A549 (cell line): ENCODE data around the gene APBB2. TPM values are rescaled to one million over a fixed set of nuclear protein-coding genes. Genes with fewer than 3 reads are reported as not detected.

Experiments used
- ATAC-seq, 2 experiments: fragments of 200-7000 bp in 1 of 2; fragments of >200 bp in 1 of 2; cut with Nextera tagmentation in 1 of 2; cut with Tn5 transposase in 1 of 2; 3 replicates each; pipeline versions ENCODE4 v1.8.0 to v1.9.1; 2018 to 2020; ENCODE audit warnings: mild to moderate bottlenecking in 1 of 2, moderate library complexity in 1 of 2
- CTCF ChIA-PET: fragments of 300-600 bp; sonication (Branson Sonifier 250); formaldehyde crosslinking; extraction: SDS; loops from one replicate; lab custom pipeline; 2021; ENCODE audit warnings: antibody characterized with exemption, inconsistent platforms; lab: Yijun Ruan, JAX
- POLR2A ChIA-PET: fragments of 350-600 bp; formaldehyde crosslinking; extraction: SDS; loops from one replicate; lab custom pipeline; 2021; ENCODE audit warnings: antibody characterized with exemption, inconsistent platforms; lab: Yijun Ruan, JAX
- DNase-seq, 2 experiments: peaks; one replicate each; pipeline versions ENCODE4 v3.0.0 to v3.0.0-alpha.2; 2011 to 2016; ENCODE audit warnings: low read depth in 1 of 2, low spot score in 1 of 2
- FAIRE-seq: peaks from 2 replicates; lab custom pipeline; 2011; peaks lifted over from hg19 to GRCh38; lab: Jason Lieb, UNC
- H3K27ac ChIP-seq, 2 experiments: fragments of >200 bp; sonication (Bioruptor Twin); formaldehyde crosslinking; 3 replicates each; pipeline ENCODE4 v1.5.1; 2016 to 2017
- H3K4me1 ChIP-seq: fragments of >200 bp; sonication (Bioruptor Twin); formaldehyde crosslinking; 3 replicates; pipeline ENCODE4 v1.6.1; 2016
- H3K4me2 ChIP-seq: fragments of >200 bp; sonication (Bioruptor Twin); formaldehyde crosslinking; 3 replicates; pipeline ENCODE4 v1.6.1; 2016
- H3K4me3 ChIP-seq: fragments of >200 bp; sonication (Bioruptor Twin); formaldehyde crosslinking; 3 replicates; pipeline ENCODE4 v1.5.1; 2016
- H3K9me3 ChIP-seq: fragments of >200 bp; sonication (Bioruptor Twin); formaldehyde crosslinking; 3 replicates; pipeline ENCODE4 v1.6.1; 2016
- BCL3 ChIP-seq: fragments of >200 bp; sonication (Bioruptor Twin); formaldehyde crosslinking; IDR thresholded peaks from 3 replicates; pipeline ENCODE4 v1.6.1; 2016
- CBX2 ChIP-seq: fragments of 200-600 bp; sonication (generic); IDR thresholded peaks from 2 replicates; pipeline ENCODE4 v1.6.1; 2016; ENCODE audit warnings: low read depth, mild to moderate bottlenecking, borderline replicate concordance
- CEBPB ChIP-seq, 2 experiments: fragments of >200 bp in 1 of 2; sonication (Bioruptor Twin) in 1 of 2; formaldehyde crosslinking in 1 of 2; IDR thresholded peaks; 2 replicates each; pipeline ENCODE4 v1.6.1; 2012 to 2016
- EHF ChIP-seq: fragments of 250-450 bp; sonication (Bioruptor Pico); IDR thresholded peaks from 2 replicates; pipeline ENCODE4 v1.5.0; 2020; ENCODE audit warnings: mild to moderate bottlenecking
- EHMT2 ChIP-seq: fragments of 200-600 bp; sonication (generic); IDR thresholded peaks from 2 replicates; pipeline ENCODE4 v1.6.1; 2016; ENCODE audit warnings: antibody characterized with exemption, low read depth, mild to moderate bottlenecking, moderate library complexity
- ELK1 ChIP-seq: fragments of 150-350 bp; IDR thresholded peaks from 2 replicates; pipeline ENCODE4 v1.6.1; 2014; ENCODE audit warnings: low read depth, mild to moderate bottlenecking, low read length
- ESRRA ChIP-seq: fragments of 150-350 bp; IDR thresholded peaks from 2 replicates; pipeline ENCODE4 v1.6.1; 2014; ENCODE audit warnings: mild to moderate bottlenecking, low read length, borderline replicate concordance
- HEYL ChIP-seq: fragments of 250-450 bp; sonication (Bioruptor Pico); IDR thresholded peaks from 2 replicates; pipeline ENCODE4 v1.8.0; 2021; ENCODE audit warnings: mild to moderate bottlenecking, moderate library complexity
- HOXA7 ChIP-seq: fragments of 250-450 bp; sonication (Bioruptor Pico); IDR thresholded peaks from 2 replicates; pipeline ENCODE4 v1.5.0; 2020; ENCODE audit warnings: mild to moderate bottlenecking, moderate library complexity
- HOXB13 ChIP-seq: fragments of 250-450 bp; sonication (Bioruptor Pico); IDR thresholded peaks from 2 replicates; pipeline ENCODE4 v1.5.0; 2020; ENCODE audit warnings: low read depth, mild to moderate bottlenecking, moderate library complexity
- HOXB5 ChIP-seq: fragments of 250-450 bp; sonication (Bioruptor Pico); IDR thresholded peaks from 2 replicates; pipeline ENCODE4 v1.5.0; 2020; ENCODE audit warnings: mild to moderate bottlenecking, moderate library complexity
- JUN ChIP-seq, 2 experiments: fragments of >200 bp; sonication (Bioruptor Twin); formaldehyde crosslinking; IDR thresholded peaks; 2 replicates in 1 of 2; 3 replicates in 1 of 2; pipeline ENCODE4 v1.6.1; 2016 to 2017
- JUNB ChIP-seq: fragments of >200 bp; sonication (Bioruptor Twin); formaldehyde crosslinking; IDR thresholded peaks from 2 replicates; pipeline ENCODE4 v1.6.1; 2016
- MAFK ChIP-seq: fragments of 450-650 bp; IDR thresholded peaks from 2 replicates; pipeline ENCODE4 v1.6.1; 2014; ENCODE audit not compliant: partially characterized antibody
- NPAS2 ChIP-seq: fragments of 250-450 bp; sonication (Bioruptor Pico); IDR thresholded peaks from 2 replicates; pipeline ENCODE4 v1.8.0; 2022; ENCODE audit warnings: mild to moderate bottlenecking, moderate library complexity, borderline replicate concordance
- NR3C1 ChIP-seq: fragments of >200 bp; sonication (Bioruptor Twin); formaldehyde crosslinking; IDR thresholded peaks from 3 replicates; pipeline ENCODE4 v1.6.1; 2017
- POLR2A ChIP-seq: IDR thresholded peaks from 2 replicates; pipeline ENCODE4 v1.6.1; 2012; ENCODE audit warnings: mild to moderate bottlenecking, low read length
- RCOR1 ChIP-seq: fragments of 150-350 bp; IDR thresholded peaks from 2 replicates; pipeline ENCODE4 v1.6.1; 2014; ENCODE audit warnings: antibody characterized with exemption, low read length, low read depth
- REST ChIP-seq: fragments of 200-600 bp; sonication (generic); IDR thresholded peaks from 2 replicates; pipeline ENCODE4 v1.6.1; 2016; ENCODE audit warnings: antibody characterized with exemption, mild to moderate bottlenecking, moderate library complexity
- RFX5 ChIP-seq: fragments of 450-650 bp; IDR thresholded peaks from 2 replicates; pipeline ENCODE4 v1.7.1; 2014; ENCODE audit warnings: antibody characterized with exemption, mild to moderate bottlenecking, moderate library complexity
- SMC3 ChIP-seq: fragments of >200 bp; sonication (Bioruptor Twin); formaldehyde crosslinking; IDR thresholded peaks from 3 replicates; pipeline ENCODE4 v1.6.1; 2018; ENCODE audit warnings: inconsistent platforms
- TFCP2L1 ChIP-seq: fragments of 250-450 bp; sonication (Bioruptor Pico); IDR thresholded peaks from 2 replicates; pipeline ENCODE4 v1.5.0; 2021; ENCODE audit warnings: mild to moderate bottlenecking
- ZC3H11A ChIP-seq: fragments of 450-650 bp; IDR thresholded peaks from 2 replicates; pipeline ENCODE4 v1.6.1; 2014; ENCODE audit warnings: antibody characterized with exemption, mild to moderate bottlenecking
- WGBS: methylation state at CpG from one replicate; pipeline ENCODE4 v1.1.6; 2017; ENCODE audit errors: missing lambda C conversion rate; 5-methylcytosine and 5-hydroxymethylcytosine counted together
- polyA plus RNA-seq, 4 experiments: library from polyadenylated mRNA; depleted of rRNA in 3 of 4; stranded (reverse); fragments of >200 nt; fragmentation: RNase III in 1 of 4; extraction: RNeasy Plus Mini Kit Qiagen cat#74134 plus additional on column Dnase treatment in 1 of 4; gene quantifications; 2 replicates in 3 of 4; 3 replicates in 1 of 4; pipeline ENCODE4 v1.2.3, GENCODE V29; 2011 to 2017
- TF ChIP-seq, protein P1 (sequence below): fragments of >200 bp; sonication (Bioruptor Twin); formaldehyde crosslinking; IDR thresholded peaks from 2 replicates; pipeline ENCODE4 v1.6.1; 2016

The APBB2 gene
- polyA plus RNA-seq, 2 of the 4 experiments (the other 2 are of a cell fraction): 8.3 to 31.9 TPM

- no peak for TF ChIP-seq REST
These were observed 267.7 kb downstream of the APBB2 start (continued) for GRCh38 chr4:40946652-40947051.

DNA sequence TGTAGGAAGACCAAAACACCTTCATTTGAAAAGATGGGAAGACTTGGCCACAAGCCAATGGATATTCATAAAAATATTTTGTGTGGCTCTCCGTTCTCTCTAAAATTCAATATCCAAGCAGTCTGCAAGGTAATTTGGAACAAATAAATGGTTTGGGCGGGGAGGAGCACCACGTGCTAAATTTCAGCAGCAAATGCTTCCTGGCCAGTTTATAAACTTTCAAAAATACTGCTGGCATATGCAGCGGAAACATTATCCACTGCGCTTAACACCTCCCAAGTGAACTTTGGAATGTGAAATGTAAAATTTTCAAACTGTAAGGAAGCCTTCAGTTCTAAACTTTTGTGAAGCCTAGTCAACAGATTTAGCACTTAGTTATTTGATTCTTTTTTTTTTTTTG is 273.6 kb downstream of the APBB2 start:
- no peak overlapping the region for H3K4me3 ChIP-seq
- no peaks in the 10 kb centered on the region for H3K9me3 ChIP-seq
- H3K27ac ChIP-seq: no peak overlapping the region
- H3K4me1 ChIP-seq: no peaks in the 10 kb centered on the region
- CTCF ChIA-PET: no interaction called here
- no peak for DNase-seq
- WGBS: 90% methylated on average over 5 of the region's 5 CpGs
- ATAC-seq: no peak
- no peak for FAIRE-seq
- H3K4me2 ChIP-seq: no peak overlapping the region
- TF ChIP-seq RCOR1 (no peak), POLR2A (no peak), CEBPB (IDR thresholded peaks at IDR 0.05) (no peak), HOXB13 (CRISPR knock-in tag) (no peak), HEYL (CRISPR knock-in tag) (no peak), HOXB5 (CRISPR knock-in tag) (no peak), CBX2 (no peak), JUNB (no peak), MAFK (no peak), NPAS2 (CRISPR knock-in tag) (no peak), TFCP2L1 (CRISPR knock-in tag) (no peak), HOXA7 (CRISPR knock-in tag) (no peak), SMC3 (no peak), ZC3H11A (no peak), JUN (IDR thresholded peaks at IDR 0.05) (no peak), REST (no peak), RFX5 (no peak), EHMT2 (no peak)
- TF ChIP-seq, protein P1, sequence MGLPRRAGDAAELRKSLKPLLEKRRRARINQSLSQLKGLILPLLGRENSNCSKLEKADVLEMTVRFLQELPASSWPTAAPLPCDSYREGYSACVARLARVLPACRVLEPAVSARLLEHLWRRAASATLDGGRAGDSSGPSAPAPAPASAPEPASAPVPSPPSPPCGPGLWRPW: no peak
- POLR2A ChIA-PET: no interaction called here

- H3K4me2 ChIP-seq: no peak overlapping the region
- no peaks in the 10 kb centered on the region for H3K4me1 ChIP-seq
- no peaks in the 10 kb centered on the region for H3K9me3 ChIP-seq
- no peak for ATAC-seq
- TF ChIP-seq EHF: no peak
- no peak for TF ChIP-seq ELK1
- TF ChIP-seq ESRRA: no peak
- no peak for TF ChIP-seq TFCP2L1 (CRISPR knock-in tag)
- no peak for TF ChIP-seq RCOR1
- TF ChIP-seq NR3C1: no peak
- no peak for TF ChIP-seq EHMT2
- TF ChIP-seq BCL3: no peak
- TF ChIP-seq MAFK: no peak
- no peak for DNase-seq
- POLR2A ChIA-PET: no interaction called here
- no peak overlapping the region for H3K4me3 ChIP-seq
- no peak overlapping the region for H3K27ac ChIP-seq
- CTCF ChIA-PET: interaction anchor here (1.1 to 2.3 kb wide), 4 partner anchors 12 to 274 kb away, joined by 3 to 7 read pairs (median 6); partner anchors contain the start of gene APBB2
- FAIRE-seq: no peak
- 91% methylated on average over 9 of the region's 9 CpGs for WGBS
These were observed 274.0 kb downstream of the APBB2 start for GRCh38 chr4:40940317-40940741.
